ENCODE data around the gene COBLL1.

DNA sequence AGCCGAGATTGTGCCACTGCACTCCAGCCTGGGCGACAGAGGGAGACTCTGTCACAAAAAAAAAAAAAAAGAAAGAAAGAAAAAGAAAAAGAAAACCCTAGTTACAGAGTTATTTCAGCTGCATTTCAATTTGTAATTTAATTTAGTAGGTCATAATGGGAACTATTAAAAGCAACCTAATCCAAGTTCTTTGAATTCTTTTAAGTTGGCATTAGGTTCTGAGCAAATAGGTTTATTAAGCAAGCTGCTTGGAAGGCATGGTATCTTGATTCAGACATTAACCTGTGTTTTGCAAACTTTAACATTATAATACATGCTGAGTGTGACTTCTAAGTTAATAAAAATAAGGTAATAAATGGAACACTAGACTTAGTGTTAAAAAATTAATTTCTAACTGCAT, 29.8 kb upstream of the COBLL1 start:
- TF ChIP-seq, protein P1, sequence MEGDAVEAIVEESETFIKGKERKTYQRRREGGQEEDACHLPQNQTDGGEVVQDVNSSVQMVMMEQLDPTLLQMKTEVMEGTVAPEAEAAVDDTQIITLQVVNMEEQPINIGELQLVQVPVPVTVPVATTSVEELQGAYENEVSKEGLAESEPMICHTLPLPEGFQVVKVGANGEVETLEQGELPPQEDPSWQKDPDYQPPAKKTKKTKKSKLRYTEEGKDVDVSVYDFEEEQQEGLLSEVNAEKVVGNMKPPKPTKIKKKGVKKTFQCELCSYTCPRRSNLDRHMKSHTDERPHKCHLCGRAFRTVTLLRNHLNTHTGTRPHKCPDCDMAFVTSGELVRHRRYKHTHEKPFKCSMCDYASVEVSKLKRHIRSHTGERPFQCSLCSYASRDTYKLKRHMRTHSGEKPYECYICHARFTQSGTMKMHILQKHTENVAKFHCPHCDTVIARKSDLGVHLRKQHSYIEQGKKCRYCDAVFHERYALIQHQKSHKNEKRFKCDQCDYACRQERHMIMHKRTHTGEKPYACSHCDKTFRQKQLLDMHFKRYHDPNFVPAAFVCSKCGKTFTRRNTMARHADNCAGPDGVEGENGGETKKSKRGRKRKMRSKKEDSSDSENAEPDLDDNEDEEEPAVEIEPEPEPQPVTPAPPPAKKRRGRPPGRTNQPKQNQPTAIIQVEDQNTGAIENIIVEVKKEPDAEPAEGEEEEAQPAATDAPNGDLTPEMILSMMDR (IDR thresholded peaks at IDR 0.05; ENCODE audit: poor library complexity), result no peak
- TF ChIP-seq EZH2 (IDR thresholded peaks at IDR 0.05; ENCODE audit: borderline replicate concordance) (no peak), EZH2phosphoT487 (IDR thresholded peaks at IDR 0.05; ENCODE audit: low read depth, severe bottlenecking, unreplicated experiment) (no peak)

Measured in hepatocyte (in vitro differentiated cells).